22Rv1 (cell line): Measurements from ENCODE around the gene TLE1.
"Not testable (repeated sequence)": the region's sequence is repeated elsewhere in the genome, so short reads cannot be mapped to it uniquely, and the experiment has no call there.

ENCODE experiments used
- H3K27ac ChIP-seq: fragments of 450-650 bp; 2 replicates; pipeline ENCODE4 v1.5.1; 2017
- CTCF ChIP-seq: fragments of 450-650 bp; IDR thresholded peaks from 2 replicates; pipeline ENCODE4 v1.5.1; 2017; ENCODE audit warnings: mild to moderate bottlenecking
- ZFX ChIP-seq: fragments of 450-650 bp; IDR thresholded peaks from 2 replicates; pipeline ENCODE4 v1.6.1; 2017; ENCODE audit warnings: antibody characterized with exemption, borderline replicate concordance

Gene TLE1

GRCh38 chr9:81690251-81690851 lies 1.0 kb upstream of the TLE1 start:
- H3K27ac ChIP-seq = no peak overlapping the region
- TF ChIP-seq ZFX (no peak), CTCF (no peak)

- H3K27ac ChIP-seq = peak overlapping the region; percentile 41; the same call in 1 of the 2 replicates
Measured at GRCh38 chr9:81689093-81689342, 329 bp downstream of the TLE1 start.

- H3K27ac ChIP-seq = not testable (repeated sequence)
Measured at GRCh38 chr9:81688262-81689092, 870 bp downstream of the TLE1 start.

- peak overlapping the region; percentile 61 for H3K27ac ChIP-seq
- no peak for TF ChIP-seq CTCF
- no peak for TF ChIP-seq ZFX
Measured at GRCh38 chr9:81687521-81688261, 1.7 kb downstream of the TLE1 start.

GRCh38 chr9:81686614-81687520 lies 2.5 kb downstream of the TLE1 start:
- H3K27ac ChIP-seq = peak overlapping the region; percentile 61
- TF ChIP-seq CTCF = peak; percentile 63
- no peak for TF ChIP-seq ZFX

GRCh38 chr9:81685763-81686613 lies 3.4 kb downstream of the TLE1 start:
- TF ChIP-seq CTCF (no peak), ZFX (no peak)
- peak overlapping the region; percentile 61 for H3K27ac ChIP-seq

- no peak for TF ChIP-seq CTCF
- no peak for TF ChIP-seq ZFX
- no peak overlapping the region for H3K27ac ChIP-seq
Measured at GRCh38 chr9:81684635-81685034, 4.7 kb downstream of the TLE1 start.
